Measurements from ENCODE around the gene RALGPS1.

RALGPS1 gene

GRCh38 chr9:126956917-126957686 lies 42.5 kb downstream of the RALGPS1 start:
- peak; percentile 23 for DNase-seq (ENCODE audit: low read depth)

- peak; percentile 20 for DNase-seq (ENCODE audit: low read depth)
Observed at GRCh38 chr9:126957687-126958053, 43.1 kb downstream of the RALGPS1 start.

- no peak for DNase-seq (ENCODE audit: low read depth)
Observed at GRCh38 chr9:126959336-126959735, 44.8 kb downstream of the RALGPS1 start.

GRCh38 chr9:126959917-126960316 lies 45.3 kb downstream of the RALGPS1 start:
- no peak for DNase-seq (ENCODE audit: low read depth)

- no peak for DNase-seq (ENCODE audit: low read depth)
Observed at GRCh38 chr9:126962336-126962735, 47.8 kb downstream of the RALGPS1 start.

- no peak for DNase-seq (ENCODE audit: low read depth)
Observed at GRCh38 chr9:126965077-126965476, 50.5 kb downstream of the RALGPS1 start.

GRCh38 chr9:126965541-126966428 lies 51.2 kb downstream of the RALGPS1 start:
- no peak for DNase-seq (ENCODE audit: low read depth)

GRCh38 chr9:126971261-126971660 lies 56.7 kb downstream of the RALGPS1 start:
- no peak for DNase-seq (ENCODE audit: low read depth)

GRCh38 chr9:126973651-126974529 lies 59.3 kb downstream of the RALGPS1 start:
- no peak for DNase-seq (ENCODE audit: low read depth)

- DNase-seq (ENCODE audit: low read depth), result no peak
Observed at GRCh38 chr9:126974594-126974993, 60.0 kb downstream of the RALGPS1 start.

- no peak for DNase-seq (ENCODE audit: low read depth)
Observed at GRCh38 chr9:126975327-126976220, 61.0 kb downstream of the RALGPS1 start.

GRCh38 chr9:126979461-126979860 lies 64.9 kb downstream of the RALGPS1 start:
- DNase-seq (ENCODE audit: low read depth), result no peak

GRCh38 chr9:126980231-126980630 lies 65.6 kb downstream of the RALGPS1 start:
- DNase-seq (ENCODE audit: low read depth), result no peak

- DNase-seq (ENCODE audit: low read depth), result no peak
Observed at GRCh38 chr9:126981218-126981617, 66.6 kb downstream of the RALGPS1 start.

GRCh38 chr9:126982215-126983002 lies 67.8 kb downstream of the RALGPS1 start:
- no peak for DNase-seq (ENCODE audit: low read depth)

- DNase-seq (ENCODE audit: low read depth), result no peak
Observed at GRCh38 chr9:126983767-126984166, 69.2 kb downstream of the RALGPS1 start.

GRCh38 chr9:126984969-126985368 lies 70.4 kb downstream of the RALGPS1 start:
- no peak for DNase-seq (ENCODE audit: low read depth)

- DNase-seq (ENCODE audit: low read depth), result peak; percentile 80
Observed at GRCh38 chr9:126985870-126986498, 71.4 kb downstream of the RALGPS1 start.

- DNase-seq (ENCODE audit: low read depth), result no peak
Observed at GRCh38 chr9:126986506-126986951, 71.9 kb downstream of the RALGPS1 start.

- DNase-seq (ENCODE audit: low read depth), result no peak
Observed at GRCh38 chr9:126988857-126989256, 74.3 kb downstream of the RALGPS1 start.

Measured in HS-27A (cell line).